Measurements from ENCODE around the gene ZBTB47.

- TF ChIP-seq CTCF (conservative IDR thresholded peaks at IDR 0.05) (no peak), EZH2 (IDR thresholded peaks at IDR 0.05; ENCODE audit: low read depth) (no peak)
Observed at GRCh38 chr3:42685891-42686820, 32.7 kb downstream of the ZBTB47 start.
